Stimulated activated memory B cell treated with anti-CD40 and anti-IgM and Interleukin-4, amounts not matched to agents 10 μg/mL and 1 μg/mL and 100 μg/mL, for 72 hours (primary cell): Measurements from ENCODE around the gene ABCG4.

Experiments used
- ATAC-seq: fragments of 150-1000 bp; cut with Tn5 transposase; 2 replicates; pipeline ENCODE4 v1.10.0; 2021
- H3K27ac Mint-ChIP-seq: one replicate; pipeline ENCODE4 v1.8.0; 2022; ENCODE audit warnings: mild to moderate bottlenecking, mixed read lengths
- H3K27me3 Mint-ChIP-seq: one replicate; pipeline ENCODE4 v1.8.0; 2022; ENCODE audit warnings: mixed read lengths
- H3K36me3 Mint-ChIP-seq: one replicate; pipeline ENCODE4 v1.8.0; 2022; ENCODE audit warnings: mixed read lengths
- H3K4me1 Mint-ChIP-seq: one replicate; pipeline ENCODE4 v1.8.0; 2022; ENCODE audit warnings: mixed read lengths
- H3K4me3 Mint-ChIP-seq: one replicate; pipeline ENCODE4 v1.8.0; 2022; ENCODE audit warnings: mild to moderate bottlenecking, moderate library complexity, mixed read lengths
- H3K9me3 Mint-ChIP-seq: one replicate; pipeline ENCODE4 v1.8.0; 2022; ENCODE audit warnings: mixed read lengths

Gene ABCG4

GRCh38 chr11:119111361-119111925 is 37.4 kb upstream of the ABCG4 start:
- no peak for ATAC-seq
- H3K4me1 Mint-ChIP-seq, result peaks cover 26% of the 10 kb centered on the region
- H3K36me3 Mint-ChIP-seq, result peaks cover 47% of the 10 kb centered on the region
- no peaks in the 10 kb centered on the region for H3K9me3 Mint-ChIP-seq
- no peak overlapping the region for H3K27ac Mint-ChIP-seq
- no peak overlapping the region for H3K4me3 Mint-ChIP-seq
- H3K27me3 Mint-ChIP-seq, result no peaks in the 10 kb centered on the region

GRCh38 chr11:119112314-119113020 is 36.4 kb upstream of the ABCG4 start:
- Mint-ChIP-seq H3K9me3 (no peaks in the 10 kb centered on the region), H3K36me3 (peaks cover 54% of the 10 kb centered on the region), H3K27ac (no peak overlapping the region), H3K4me3 (no peak overlapping the region), H3K4me1 (peaks cover 20% of the 10 kb centered on the region), H3K27me3 (no peaks in the 10 kb centered on the region)
- no peak for ATAC-seq

- Mint-ChIP-seq H3K4me1 (peaks cover 13% of the 10 kb centered on the region), H3K36me3 (peaks cover 54% of the 10 kb centered on the region)
These were observed 35.1 kb upstream of the ABCG4 start for GRCh38 chr11:119113716-119114115.

GRCh38 chr11:119114351-119114750 is 34.5 kb upstream of the ABCG4 start:
- no peak overlapping the region for H3K4me3 Mint-ChIP-seq
- ATAC-seq, result no peak
- peaks cover 54% of the 10 kb centered on the region for H3K36me3 Mint-ChIP-seq
- H3K4me1 Mint-ChIP-seq, result peaks cover 7% of the 10 kb centered on the region
- H3K9me3 Mint-ChIP-seq, result no peaks in the 10 kb centered on the region
- H3K27me3 Mint-ChIP-seq, result no peaks in the 10 kb centered on the region
- H3K27ac Mint-ChIP-seq, result no peak overlapping the region

More at GRCh38 chr11:119113716-119114115, 35.1 kb upstream of the ABCG4 start:
- no peak overlapping the region for H3K27ac Mint-ChIP-seq
- H3K27me3 Mint-ChIP-seq, result no peaks in the 10 kb centered on the region
- ATAC-seq, result no peak
- no peak overlapping the region for H3K4me3 Mint-ChIP-seq
- H3K9me3 Mint-ChIP-seq, result no peaks in the 10 kb centered on the region

- Mint-ChIP-seq H3K27ac (peak overlapping the region; percentile 8), H3K9me3 (no peaks in the 10 kb centered on the region), H3K36me3 (peaks cover 46% of the 10 kb centered on the region), H3K27me3 (no peaks in the 10 kb centered on the region), H3K4me3 (no peak overlapping the region), H3K4me1 (peaks cover 7% of the 10 kb centered on the region)
- no peak for ATAC-seq
These were observed 33.2 kb upstream of the ABCG4 start for GRCh38 chr11:119115484-119116234.

GRCh38 chr11:119116235-119116594 is 32.6 kb upstream of the ABCG4 start:
- no peak overlapping the region for H3K4me3 Mint-ChIP-seq
- H3K27me3 Mint-ChIP-seq, result no peaks in the 10 kb centered on the region
- H3K27ac Mint-ChIP-seq, result no peak overlapping the region
- peaks cover 11% of the 10 kb centered on the region for H3K4me1 Mint-ChIP-seq
- ATAC-seq, result no peak
- H3K36me3 Mint-ChIP-seq, result peaks cover 44% of the 10 kb centered on the region
- H3K9me3 Mint-ChIP-seq, result no peaks in the 10 kb centered on the region

GRCh38 chr11:119116601-119117000 is 32.3 kb upstream of the ABCG4 start:
- ATAC-seq, result no peak
- no peak overlapping the region for H3K4me3 Mint-ChIP-seq
- no peaks in the 10 kb centered on the region for H3K9me3 Mint-ChIP-seq
- H3K36me3 Mint-ChIP-seq, result peaks cover 41% of the 10 kb centered on the region
- no peaks in the 10 kb centered on the region for H3K27me3 Mint-ChIP-seq
- no peak overlapping the region for H3K27ac Mint-ChIP-seq
- H3K4me1 Mint-ChIP-seq, result peaks cover 11% of the 10 kb centered on the region

- H3K4me1 Mint-ChIP-seq, result peaks cover 16% of the 10 kb centered on the region
- no peaks in the 10 kb centered on the region for H3K27me3 Mint-ChIP-seq
- H3K9me3 Mint-ChIP-seq, result no peaks in the 10 kb centered on the region
- H3K36me3 Mint-ChIP-seq, result peaks cover 36% of the 10 kb centered on the region
- no peak overlapping the region for H3K4me3 Mint-ChIP-seq
- H3K27ac Mint-ChIP-seq, result no peak overlapping the region
- ATAC-seq, result no peak
These were observed 31.7 kb upstream of the ABCG4 start for GRCh38 chr11:119117004-119117706.

- H3K27ac Mint-ChIP-seq, result no peak overlapping the region
- ATAC-seq, result no peak
- H3K4me1 Mint-ChIP-seq, result peaks cover 26% of the 10 kb centered on the region
- no peaks in the 10 kb centered on the region for H3K9me3 Mint-ChIP-seq
- H3K27me3 Mint-ChIP-seq, result no peaks in the 10 kb centered on the region
- peaks cover 29% of the 10 kb centered on the region for H3K36me3 Mint-ChIP-seq
- H3K4me3 Mint-ChIP-seq, result no peak overlapping the region
These were observed 30.6 kb upstream of the ABCG4 start for GRCh38 chr11:119118227-119118626.

GRCh38 chr11:119118946-119119345 is 29.9 kb upstream of the ABCG4 start:
- Mint-ChIP-seq H3K4me1 (peaks cover 29% of the 10 kb centered on the region), H3K27me3 (no peaks in the 10 kb centered on the region), H3K27ac (no peak overlapping the region), H3K4me3 (no peak overlapping the region), H3K9me3 (no peaks in the 10 kb centered on the region), H3K36me3 (peaks cover 28% of the 10 kb centered on the region)
- ATAC-seq, result no peak

GRCh38 chr11:119120639-119121007 is 28.2 kb upstream of the ABCG4 start:
- Mint-ChIP-seq H3K36me3 (peaks cover 25% of the 10 kb centered on the region), H3K4me3 (peak overlapping the region; percentile 87), H3K9me3 (no peaks in the 10 kb centered on the region), H3K27me3 (no peaks in the 10 kb centered on the region), H3K4me1 (peaks cover 29% of the 10 kb centered on the region), H3K27ac (peak overlapping the region; percentile 91)
- no peak for ATAC-seq

- peak; percentile 99 for ATAC-seq
- Mint-ChIP-seq H3K9me3 (no peaks in the 10 kb centered on the region), H3K4me3 (peak within 1 kb of the TSS; percentile 87)
These were observed 27.6 kb upstream of the ABCG4 start, which contains the start of gene HINFP for GRCh38 chr11:119121008-119121810. Gene HINFP, plus strand, starts transcription at chr11:119121580. Its CDS starts 5,365 bp downstream, at chr11:119126945.

GRCh38 chr11:119121811-119122124 is 27.1 kb upstream of the ABCG4 start:
- Mint-ChIP-seq H3K4me1 (peaks cover 31% of the 10 kb centered on the region), H3K27me3 (no peaks in the 10 kb centered on the region), H3K36me3 (peaks cover 17% of the 10 kb centered on the region), H3K27ac (peak overlapping the region; percentile 91), H3K9me3 (no peaks in the 10 kb centered on the region), H3K4me3 (peak overlapping the region; percentile 87)
- peak; percentile 3 for ATAC-seq

More at GRCh38 chr11:119121008-119121810, 27.6 kb upstream of the ABCG4 start, which contains the start of gene HINFP:
- H3K4me1 Mint-ChIP-seq, result peaks cover 29% of the 10 kb centered on the region
- peak within 1 kb of the TSS; percentile 91 for H3K27ac Mint-ChIP-seq
- H3K36me3 Mint-ChIP-seq, result peaks cover 20% of the 10 kb centered on the region
- H3K27me3 Mint-ChIP-seq, result no peaks in the 10 kb centered on the region

- Mint-ChIP-seq H3K4me1 (peaks cover 31% of the 10 kb centered on the region), H3K27me3 (no peaks in the 10 kb centered on the region), H3K36me3 (peaks cover 30% of the 10 kb centered on the region), H3K4me3 (no peak overlapping the region), H3K27ac (no peak overlapping the region), H3K9me3 (no peaks in the 10 kb centered on the region)
- ATAC-seq, result no peak
These were observed 23.0 kb upstream of the ABCG4 start for GRCh38 chr11:119125821-119126220.
